ENCODE measurements around the gene SCFD2.
"Not testable (repeated sequence)": the region's sequence is repeated elsewhere in the genome, so short reads cannot be mapped to it uniquely, and the experiment has no call there.

Gene SCFD2

DNA sequence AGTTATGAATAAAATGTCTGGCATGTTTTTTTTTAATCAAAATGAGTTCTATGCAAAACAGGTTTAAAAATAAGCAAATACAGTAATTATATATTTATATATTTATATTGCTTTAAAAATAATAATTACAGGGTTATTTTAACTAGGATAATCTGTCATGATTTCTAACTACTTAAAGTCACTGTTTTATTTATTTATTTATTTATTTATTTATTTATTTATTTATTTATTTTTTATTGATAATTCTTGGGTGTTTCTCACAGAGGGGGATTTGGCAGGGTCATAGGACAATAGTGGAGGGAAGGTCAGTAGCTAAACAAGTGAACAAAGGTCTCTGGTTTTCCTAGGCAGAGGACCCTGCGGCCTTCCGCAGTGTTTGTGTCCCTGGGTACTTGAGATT is 129.2 kb downstream of the SCFD2 start:
- DNase-seq, result not testable (repeated sequence)

DNA sequence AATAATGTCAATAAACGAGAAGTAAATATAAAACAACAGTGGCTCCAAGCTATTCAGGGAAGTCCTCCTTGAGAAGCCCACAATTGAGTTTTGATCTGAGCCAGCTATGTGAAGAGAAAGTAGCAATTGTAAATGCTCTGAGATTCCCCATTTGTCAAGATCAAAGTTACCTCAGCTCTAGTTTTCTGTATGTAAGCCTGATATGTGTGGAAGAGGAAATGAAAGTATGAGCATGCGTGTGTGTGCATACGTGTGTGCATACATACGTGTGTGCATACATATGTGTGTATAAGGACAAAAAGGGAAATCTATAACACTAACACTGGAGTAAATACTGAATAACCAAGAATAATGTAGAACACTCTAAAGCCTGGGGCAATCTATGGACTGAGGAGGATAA is 130.3 kb downstream of the SCFD2 start:
- no peak for DNase-seq

DNA sequence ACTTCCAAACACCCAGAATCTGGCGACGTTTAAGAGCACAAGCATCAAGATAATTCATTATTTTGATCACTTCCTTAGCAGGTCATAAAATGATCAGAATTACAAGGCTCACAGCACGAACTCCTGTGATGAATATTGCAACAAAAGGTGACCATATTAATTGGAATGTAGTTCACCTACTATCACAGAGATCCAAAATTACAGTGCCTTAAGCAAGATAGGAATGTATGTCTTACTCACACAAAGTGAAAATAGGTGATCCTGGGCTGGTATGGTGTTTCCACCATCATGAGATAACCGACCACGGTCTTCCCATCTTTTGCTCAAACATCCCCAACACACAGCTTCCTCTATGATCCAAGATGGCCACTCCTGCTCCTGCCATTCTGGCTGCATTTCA is 131.2 kb downstream of the SCFD2 start:
- DNase-seq, result no peak

DNA sequence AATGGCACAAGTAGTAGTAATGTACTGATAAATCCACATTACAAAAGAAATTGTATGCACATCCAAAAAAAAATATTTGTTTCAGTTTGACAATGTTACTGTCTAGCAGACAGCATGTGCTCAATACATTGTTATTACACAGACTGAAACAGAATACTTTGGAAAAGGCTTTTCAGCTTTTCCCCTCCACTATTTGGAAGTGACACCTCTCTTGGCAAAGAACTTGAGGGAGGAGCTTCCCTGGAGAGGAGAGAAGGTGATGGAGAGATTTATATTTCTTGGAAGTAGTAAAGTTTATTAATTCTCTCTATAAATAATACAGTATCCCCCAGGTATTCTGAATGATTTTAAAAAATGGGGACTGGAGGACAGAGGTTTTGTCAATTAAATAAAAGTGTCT is 131.8 kb downstream of the SCFD2 start:
- no peak for DNase-seq

DNA sequence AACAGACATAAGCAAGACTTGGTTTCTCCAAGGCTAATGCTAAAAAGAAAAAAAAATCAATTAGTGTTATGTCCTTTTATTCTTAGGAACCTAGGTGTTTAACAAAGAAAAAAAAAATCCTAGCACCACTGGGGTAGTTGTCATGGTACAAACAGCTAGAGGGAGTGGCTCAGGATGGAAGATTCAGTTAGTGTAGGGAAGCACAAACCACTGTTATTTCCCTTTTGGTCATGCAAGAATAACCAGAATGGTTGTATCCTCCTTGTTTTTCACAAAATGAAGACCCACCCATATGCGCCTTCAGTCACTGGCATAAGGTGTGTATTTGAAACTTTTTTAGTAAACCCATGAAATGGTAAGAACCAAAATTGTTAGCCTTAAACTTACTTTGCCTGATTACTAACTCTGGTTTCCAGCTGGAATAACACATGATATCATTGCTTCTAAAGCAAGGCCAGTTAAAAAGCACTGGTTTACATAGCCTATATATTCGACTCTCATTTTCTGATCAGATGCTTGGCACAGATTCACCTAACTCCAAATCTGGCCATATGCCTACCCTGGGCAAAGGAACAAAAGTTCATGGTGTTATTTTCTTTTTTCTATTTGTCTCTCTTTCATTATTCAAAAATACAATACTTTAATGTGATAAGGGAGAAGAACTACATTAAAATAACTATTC is 132.6 kb downstream of the SCFD2 start:
- DNase-seq, result no peak

DNA sequence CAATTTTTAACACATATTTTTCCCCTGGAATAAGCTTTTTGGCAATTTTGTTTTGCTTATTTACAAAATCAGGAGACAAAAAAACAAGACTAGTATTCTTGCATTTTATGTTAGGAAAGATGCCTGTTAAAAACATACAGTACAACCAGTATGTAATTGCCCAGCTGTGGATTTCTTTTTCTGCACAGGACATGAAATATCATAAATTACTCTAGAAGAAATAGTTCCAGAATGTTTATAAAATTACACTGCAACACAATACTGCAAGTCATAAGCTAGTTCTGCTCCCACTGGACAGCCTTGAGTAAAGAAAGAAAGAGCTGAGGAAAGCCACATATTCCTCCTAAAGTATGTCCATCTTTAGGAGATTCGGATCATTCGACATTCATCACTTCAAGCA is 133.5 kb downstream of the SCFD2 start:
- no peak for DNase-seq

DNA sequence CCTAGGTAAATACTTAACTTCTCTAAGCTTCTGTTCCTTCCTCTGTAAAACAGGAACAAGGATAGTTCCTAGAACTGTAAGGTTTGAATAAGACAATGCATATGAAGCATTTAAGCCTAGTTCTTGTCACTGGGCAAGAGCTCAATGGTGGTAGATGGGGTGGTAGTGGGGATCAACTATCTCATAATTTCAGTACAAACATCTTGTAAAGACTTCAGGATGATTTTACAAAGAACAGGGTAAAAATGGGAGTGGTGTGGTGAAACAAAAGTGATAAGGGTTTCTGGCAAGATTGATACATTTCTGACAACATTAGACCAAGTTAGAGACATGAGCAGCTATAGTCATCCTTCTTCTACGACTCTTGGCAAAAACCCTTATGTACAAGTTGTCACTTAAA is 137.8 kb downstream of the SCFD2 start:
- no peak for DNase-seq

DNA sequence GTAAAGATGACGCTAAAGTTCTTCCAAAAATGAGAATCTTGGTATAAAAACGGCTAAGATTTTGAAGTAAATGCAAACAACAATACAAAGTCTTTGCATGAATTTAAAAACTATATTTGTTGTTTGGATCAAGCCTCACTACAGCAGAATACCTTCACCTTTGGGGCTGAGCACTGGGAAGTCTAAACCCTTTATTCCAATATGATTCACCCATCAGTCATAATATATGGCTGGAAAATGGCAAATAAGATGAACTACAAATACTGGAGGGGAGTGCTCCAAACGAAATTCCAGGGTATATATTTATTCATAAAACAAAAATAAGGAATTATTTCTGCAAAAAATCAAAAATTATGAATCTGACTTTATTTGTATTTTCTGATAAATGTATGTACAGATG is 138.4 kb downstream of the SCFD2 start:
- no peak for DNase-seq

DNA sequence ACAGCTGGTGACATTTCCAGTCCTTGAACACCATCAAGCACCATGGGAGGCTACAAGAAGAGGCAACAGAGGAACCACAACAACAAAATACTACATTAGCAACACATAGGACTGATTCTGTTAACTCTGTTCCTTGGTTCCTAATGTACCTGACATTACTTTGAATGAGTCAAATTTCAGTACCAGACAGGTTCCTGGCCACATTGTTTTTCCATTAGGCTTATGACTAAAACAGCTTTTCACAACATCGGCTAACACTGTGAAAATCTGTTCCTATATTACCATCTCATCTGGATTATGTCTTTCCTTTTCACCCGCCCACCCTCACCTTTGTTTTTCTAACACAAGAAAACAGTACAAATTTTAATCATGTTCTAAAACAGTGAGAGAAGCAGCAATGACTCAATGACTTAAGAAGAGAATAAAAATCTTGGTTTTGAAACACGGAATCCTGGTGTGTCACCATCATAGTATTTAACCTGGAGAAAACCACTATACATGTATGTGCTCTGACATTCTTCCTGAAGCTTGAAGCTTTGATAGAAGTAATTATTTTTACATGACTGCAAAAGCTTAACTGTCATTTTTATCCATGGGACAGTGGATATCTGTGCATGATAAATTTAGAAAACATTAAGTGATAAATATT is 143.9 kb downstream of the SCFD2 start:
- no peak for DNase-seq

DNA sequence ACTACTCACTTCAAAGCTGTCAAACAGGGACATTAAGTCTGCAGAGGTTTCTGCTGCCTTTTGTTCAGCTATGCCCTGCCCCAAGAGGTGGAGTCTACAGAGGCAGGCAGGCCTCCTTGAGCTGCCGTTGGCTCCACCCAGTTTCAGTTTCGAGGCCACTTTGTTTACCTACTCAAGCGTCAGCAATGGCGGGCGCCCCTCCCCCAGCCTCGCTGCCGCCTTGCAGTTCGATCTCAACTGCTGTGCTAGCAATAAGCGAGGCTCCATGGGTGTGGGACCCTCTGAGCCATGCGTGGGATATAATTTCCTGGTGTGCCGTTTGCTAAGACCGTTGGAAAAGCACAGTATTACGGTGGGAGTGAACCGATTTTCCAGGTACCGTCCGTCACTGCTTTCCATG is 146.7 kb downstream of the SCFD2 start:
- not testable (repeated sequence) for DNase-seq

DNA sequence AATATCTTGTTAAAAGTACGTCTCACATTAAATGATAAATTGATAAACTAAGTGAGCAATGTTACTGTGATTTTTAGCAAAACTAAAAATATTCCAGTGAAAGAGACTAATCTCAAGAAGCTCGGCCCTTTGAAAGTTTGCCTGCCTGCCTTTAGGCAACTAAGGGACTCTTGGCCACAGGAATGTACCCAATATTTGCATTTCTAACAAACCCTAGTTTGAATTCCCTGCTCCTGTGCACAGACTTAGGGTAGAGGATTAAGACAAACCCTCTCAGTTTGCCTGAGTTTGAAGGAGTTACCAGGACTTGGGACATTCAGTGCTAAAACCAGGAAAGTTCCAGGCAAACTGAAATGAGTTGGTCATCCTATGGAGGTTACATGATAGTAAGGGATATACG is 157.1 kb downstream of the SCFD2 start:
- DNase-seq, result no peak

DNA sequence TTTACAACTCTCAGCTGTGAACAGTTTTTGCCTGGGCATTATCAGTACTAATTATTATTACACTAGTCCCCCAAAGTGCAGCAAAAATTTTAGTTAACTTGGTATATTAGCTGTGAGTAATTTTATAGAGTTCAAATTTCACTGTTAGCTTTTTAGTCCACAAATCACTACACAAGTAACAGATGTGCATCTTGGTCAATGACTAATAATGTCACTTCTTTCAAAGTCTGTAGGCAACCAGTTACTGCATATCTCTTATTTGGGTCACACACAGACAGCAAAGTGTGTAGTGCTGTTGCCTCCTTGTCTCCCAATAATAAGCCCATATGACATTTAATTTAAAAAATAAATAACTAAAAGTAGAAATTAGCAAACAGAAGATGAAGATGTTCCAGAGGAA is 159.9 kb downstream of the SCFD2 start:
- DNase-seq, result no peak

DNA sequence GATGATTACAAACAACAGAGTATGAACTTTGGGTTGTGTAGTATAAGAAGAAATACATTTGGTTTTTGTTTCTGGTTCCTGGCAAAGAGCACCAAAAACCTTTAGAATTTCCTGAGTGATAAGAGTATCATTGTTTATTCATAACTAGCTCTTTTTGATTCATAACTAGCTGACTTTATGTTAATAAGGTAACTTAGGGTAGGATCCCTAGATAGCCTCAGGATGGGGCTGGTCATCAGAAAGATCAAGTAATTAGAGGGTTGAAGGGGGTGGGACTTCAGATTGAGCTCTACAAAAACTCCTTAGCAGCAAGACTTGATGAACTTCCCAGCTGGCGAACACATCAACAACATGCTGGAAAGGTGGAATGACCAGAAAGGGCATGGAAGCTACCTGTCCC is 166.5 kb downstream of the SCFD2 start:
- no peak for DNase-seq

DNA sequence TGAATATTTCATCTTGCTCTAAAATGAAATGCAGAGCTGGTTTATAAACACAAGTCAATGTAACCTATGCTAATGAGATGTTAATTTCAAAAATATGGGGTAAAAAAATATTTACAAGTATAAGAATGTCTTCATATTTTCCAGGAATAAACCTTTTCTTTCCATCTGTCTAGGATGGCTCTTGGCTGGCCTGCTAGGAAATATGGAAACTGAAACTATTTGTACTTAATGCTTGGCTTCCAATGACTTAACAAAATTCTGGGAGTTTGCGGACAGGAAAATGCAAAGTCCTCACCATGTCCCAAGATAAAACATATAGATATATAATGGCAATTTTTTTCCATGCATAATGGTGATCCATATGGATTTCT is 168.1 kb downstream of the SCFD2 start:
- DNase-seq, result no peak

DNA sequence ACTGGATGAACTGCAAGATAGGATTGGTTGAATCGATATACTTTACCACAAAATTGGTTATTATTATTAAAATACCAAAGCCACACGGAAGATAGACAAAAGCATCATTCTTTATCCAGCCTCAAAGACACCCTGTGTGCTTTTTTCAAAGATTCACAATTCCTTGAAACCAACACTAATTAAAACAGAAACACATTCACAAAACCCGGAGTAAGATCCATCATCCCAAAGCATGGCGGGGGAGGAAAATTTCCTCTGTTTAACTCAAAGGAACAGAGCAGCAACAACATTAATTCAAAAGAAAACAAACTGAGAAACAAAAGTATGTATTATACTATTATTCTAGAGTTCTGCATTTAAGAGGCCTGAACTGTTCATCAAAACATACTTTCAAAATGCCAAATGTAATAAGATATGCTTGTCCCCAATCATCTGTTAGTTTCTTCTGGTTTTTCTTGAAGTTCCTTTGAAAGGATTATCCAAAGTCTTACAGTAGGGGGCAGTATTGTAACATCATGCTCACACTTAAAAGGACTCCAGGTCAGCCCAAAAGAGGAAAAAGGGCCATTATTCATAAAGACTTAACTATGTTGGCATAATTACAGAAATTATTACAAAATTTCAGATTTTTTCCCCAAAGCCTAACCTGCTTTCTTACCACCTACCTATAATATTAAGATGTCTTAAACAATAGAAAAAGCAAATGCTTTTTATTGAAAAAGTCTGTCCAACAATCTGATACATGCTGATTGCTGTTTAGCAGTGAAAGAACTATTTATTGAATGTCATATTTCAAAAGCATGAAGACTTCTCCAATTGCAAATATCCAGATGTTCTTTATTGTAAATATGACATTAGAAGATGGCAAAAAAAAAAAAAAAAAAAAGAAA is 168.7 kb downstream of the SCFD2 start:
- DNase-seq, result no peak

DNA sequence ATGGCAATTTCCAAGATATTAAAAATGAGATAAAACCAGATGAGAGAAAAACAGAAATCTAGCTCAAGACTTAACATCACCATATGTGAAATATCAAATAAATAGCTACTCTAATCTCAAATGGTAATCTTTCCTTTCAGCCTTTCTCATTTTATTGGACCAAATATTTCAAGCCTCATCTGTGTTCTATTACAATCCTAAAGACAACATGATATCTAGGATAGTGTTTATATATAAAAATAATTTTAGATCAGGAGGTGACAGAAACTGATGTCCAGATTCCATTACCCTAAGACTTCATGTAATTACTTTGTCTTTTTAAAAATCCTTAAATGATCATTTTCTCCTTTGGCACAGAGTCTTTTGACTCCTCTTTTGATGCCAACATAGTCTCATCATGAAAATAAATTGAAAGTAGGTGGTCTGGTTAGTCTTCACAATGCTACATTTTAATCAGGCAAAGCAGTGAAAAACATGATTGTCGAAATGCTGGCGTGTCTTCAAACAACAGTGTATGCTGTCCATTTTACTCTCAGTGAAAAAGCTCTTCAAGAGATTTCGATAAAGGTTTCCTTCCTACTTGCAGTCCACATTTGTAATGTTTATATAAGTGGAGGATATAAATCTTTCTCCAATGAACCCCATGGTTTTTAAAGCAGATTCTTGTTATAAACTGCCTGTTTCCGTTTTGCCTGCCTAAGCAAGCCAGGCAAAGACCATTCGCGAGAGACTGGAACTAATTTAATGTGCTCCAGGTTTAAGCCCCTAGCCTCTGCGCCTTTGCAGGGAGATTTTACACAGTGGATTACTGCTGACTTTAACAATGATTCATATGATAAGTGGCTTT is 169.8 kb downstream of the SCFD2 start:
- no peak for DNase-seq

DNA sequence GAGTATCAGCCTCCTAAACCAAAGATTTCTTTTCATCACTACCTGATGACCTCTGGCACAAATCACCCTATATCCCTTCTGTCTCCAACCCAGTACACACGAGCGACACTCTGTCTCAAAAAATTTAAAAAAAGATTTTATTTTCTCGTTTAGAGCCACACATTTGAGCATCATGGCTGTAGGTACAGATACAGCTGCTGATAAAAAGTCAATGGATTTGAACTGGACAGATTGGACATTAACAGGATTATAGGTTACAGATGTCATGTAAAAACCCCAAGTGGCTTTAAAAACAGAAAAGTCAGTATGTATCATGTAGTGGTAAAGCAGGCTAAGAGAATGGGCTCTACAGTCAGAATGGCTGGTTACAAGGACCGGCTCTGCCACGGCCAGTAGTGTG is 171.1 kb downstream of the SCFD2 start:
- no peak for DNase-seq

DNA sequence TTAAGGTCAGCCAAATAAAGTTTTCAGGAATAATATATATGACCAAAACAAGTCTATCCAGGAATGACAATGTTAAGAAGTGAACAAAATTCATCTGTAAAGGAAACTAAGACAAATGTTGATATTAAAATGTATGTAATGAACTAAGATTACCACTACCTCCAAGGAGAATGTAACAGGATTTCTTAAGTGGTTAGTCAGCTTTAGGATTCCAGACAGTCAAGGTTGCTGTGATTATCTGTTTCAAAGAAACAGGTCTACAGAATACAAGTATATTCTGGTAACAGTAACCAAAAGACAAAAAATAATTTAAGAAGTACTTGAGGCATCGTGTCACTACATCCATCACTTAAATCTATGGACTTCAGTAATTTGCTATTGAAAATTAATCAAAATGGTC is 172.8 kb downstream of the SCFD2 start:
- DNase-seq, result no peak

DNA sequence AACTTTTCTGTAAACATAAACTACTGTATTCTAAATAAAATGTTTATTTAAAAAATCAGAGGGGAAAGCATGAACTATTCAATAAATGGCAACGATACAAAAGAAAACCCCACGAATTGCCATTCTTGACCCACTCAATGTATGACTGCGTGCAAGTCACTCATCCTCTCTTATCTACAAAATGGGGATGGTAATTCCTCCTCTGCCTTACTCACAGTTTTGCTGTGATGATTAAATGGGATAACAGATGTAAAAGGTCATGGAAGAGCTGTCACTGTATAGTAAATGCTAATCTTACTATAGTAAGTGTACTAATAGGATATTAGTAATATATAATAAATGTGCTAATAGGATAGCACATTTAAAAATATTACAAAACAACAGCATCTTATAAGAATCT is 173.4 kb downstream of the SCFD2 start:
- DNase-seq, result no peak

DNA sequence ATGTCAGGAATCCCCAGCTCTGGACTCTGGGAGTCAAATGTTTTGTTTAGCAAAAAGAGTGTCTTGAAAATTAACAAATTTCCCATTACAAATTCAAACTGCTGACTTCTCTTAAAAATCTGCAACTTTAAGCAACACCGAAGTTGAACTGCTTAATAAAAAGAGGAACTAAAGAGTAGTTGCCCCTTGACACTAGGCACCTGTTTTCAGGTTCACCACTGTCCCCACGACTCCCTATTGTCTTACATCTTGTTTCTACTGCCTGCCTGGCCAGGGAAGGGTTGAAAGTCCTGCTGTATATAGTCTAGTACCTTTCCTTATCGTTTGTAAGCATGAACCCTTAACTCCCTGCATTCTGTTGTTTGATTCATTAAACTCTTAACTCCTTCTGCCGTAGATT is 173.9 kb downstream of the SCFD2 start:
- DNase-seq, result no peak

DNA sequence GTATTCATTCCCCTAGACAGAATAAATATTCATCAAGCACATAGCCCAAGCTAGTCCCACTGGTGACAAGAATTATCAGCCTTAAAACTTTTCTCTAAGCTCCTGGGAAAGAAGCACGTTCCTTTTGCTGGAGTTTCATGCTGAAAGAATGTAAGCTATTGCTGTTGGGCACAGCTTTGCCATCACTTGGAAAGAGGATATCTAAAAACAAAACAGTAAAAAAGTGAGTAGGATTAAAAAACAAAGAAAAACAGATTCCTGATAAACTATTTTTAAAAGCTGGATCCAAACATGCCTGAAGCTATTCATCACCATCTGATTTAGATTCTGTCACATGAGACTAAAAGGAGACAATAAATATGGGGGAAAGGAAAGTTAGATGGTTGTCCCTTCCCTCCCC is 176.8 kb downstream of the SCFD2 start:
- no peak for DNase-seq

DNA sequence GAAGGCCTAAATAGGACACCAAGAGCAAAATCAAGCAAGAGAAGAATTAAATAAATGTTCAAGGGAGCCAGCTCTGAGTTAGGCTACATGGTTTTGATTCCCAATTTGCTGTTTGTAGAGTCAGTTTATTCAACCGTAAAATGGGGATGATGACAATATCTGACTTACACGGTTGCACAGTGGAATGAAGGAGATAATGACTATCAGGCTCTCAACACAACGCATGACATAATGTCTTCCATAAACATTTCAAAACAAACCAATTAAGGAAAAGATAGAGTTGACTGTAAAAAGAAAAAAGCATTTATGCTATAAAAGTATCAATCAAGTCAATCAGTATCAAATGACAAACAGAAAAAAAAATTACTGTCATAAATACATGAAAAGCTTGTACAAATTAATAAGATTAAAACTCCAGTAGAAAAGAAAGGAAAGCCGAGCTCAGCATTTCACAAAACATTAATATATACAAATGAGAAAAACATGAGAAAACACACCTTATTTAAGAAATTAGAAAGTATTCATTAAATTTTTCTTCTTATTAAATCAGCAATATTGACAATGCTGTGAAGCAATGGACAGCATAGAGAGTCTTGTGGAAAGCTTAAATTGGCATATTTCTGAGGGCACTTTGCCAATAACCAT is 179.0 kb downstream of the SCFD2 start:
- no peak for DNase-seq

All from activated CD4-positive, CD25-positive, alpha-beta regulatory T cell (primary cell).